ENCODE results near the gene C5orf47.

Gene C5orf47

GRCh38 chr5:173988554-173989431 lies at the start of gene C5orf47:
C5orf47 (plus strand) TSS chr5:173989170; CDS start chr5:173989264, 94 bp downstream.
- Mint-ChIP-seq H3K36me3 (ENCODE audit: low read depth) (no peaks in the 10 kb centered on the region), H3K27ac (no peak within 1 kb of the TSS), H3K9me3 (no peaks in the 10 kb centered on the region), H3K4me1 (ENCODE audit: low read depth) (no peaks in the 10 kb centered on the region), H3K4me3 (no peak within 1 kb of the TSS), H3K27me3 (ENCODE audit: low read depth) (no peaks in the 10 kb centered on the region)

GRCh38 chr5:173940269-173940668 lies 48.7 kb upstream of the C5orf47 start:
- Mint-ChIP-seq H3K9me3 (no peaks in the 10 kb centered on the region), H3K27me3 (ENCODE audit: low read depth) (no peaks in the 10 kb centered on the region), H3K27ac (no peak overlapping the region), H3K36me3 (ENCODE audit: low read depth) (peaks cover 2% of the 10 kb centered on the region), H3K4me3 (no peak overlapping the region), H3K4me1 (ENCODE audit: low read depth) (peaks cover 2% of the 10 kb centered on the region)

- H3K9me3 Mint-ChIP-seq, result no peaks in the 10 kb centered on the region
- H3K27me3 Mint-ChIP-seq (ENCODE audit: low read depth), result no peaks in the 10 kb centered on the region
- peaks cover 4% of the 10 kb centered on the region for H3K36me3 Mint-ChIP-seq (ENCODE audit: low read depth)
- H3K4me3 Mint-ChIP-seq, result no peak overlapping the region
- no peak overlapping the region for H3K27ac Mint-ChIP-seq
- H3K4me1 Mint-ChIP-seq (ENCODE audit: low read depth), result peaks cover 2% of the 10 kb centered on the region
These were observed 47.9 kb upstream of the C5orf47 start for GRCh38 chr5:173941102-173941501.

DNA sequence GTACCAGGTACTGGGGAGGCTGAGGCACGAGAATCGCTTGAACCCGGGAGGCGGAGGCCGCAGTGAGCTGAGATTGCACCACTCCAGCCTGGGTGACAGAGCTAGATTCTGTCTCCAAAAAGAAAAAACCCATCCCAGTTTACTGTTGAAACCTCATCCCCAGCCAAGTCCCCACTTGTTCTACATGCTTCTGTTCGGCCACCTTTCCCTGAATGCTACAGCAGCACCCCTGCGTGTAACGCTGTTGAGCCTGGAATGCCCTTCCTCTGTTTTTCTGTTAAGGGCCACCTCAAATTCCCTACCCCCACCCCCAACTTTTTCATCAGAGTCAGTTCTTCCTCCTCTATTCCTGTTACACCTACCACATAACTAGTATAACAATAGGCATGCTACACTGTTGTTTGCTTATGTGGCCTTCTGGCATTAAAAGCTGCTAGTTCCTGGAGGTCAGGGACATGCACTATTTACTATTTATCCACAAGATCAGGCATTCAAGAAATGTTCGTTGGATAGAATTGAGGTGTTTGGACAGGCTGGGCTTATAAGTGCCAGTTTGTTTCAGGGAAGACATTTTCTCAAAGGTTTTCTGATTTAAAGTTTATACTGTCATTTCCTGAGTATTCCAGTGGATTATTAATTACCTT lies 47.1 kb upstream of the C5orf47 start:
- Mint-ChIP-seq H3K4me3 (no peak overlapping the region), H3K9me3 (no peaks in the 10 kb centered on the region), H3K27ac (no peak overlapping the region), H3K36me3 (ENCODE audit: low read depth) (peaks cover 7% of the 10 kb centered on the region), H3K4me1 (ENCODE audit: low read depth) (peaks cover 2% of the 10 kb centered on the region), H3K27me3 (ENCODE audit: low read depth) (no peaks in the 10 kb centered on the region)

GRCh38 chr5:173944511-173944910 lies 44.5 kb upstream of the C5orf47 start:
- Mint-ChIP-seq H3K4me1 (ENCODE audit: low read depth) (peaks cover 2% of the 10 kb centered on the region), H3K27me3 (ENCODE audit: low read depth) (no peaks in the 10 kb centered on the region), H3K4me3 (no peak overlapping the region), H3K36me3 (ENCODE audit: low read depth) (peaks cover 22% of the 10 kb centered on the region), H3K9me3 (no peaks in the 10 kb centered on the region), H3K27ac (no peak overlapping the region)

DNA sequence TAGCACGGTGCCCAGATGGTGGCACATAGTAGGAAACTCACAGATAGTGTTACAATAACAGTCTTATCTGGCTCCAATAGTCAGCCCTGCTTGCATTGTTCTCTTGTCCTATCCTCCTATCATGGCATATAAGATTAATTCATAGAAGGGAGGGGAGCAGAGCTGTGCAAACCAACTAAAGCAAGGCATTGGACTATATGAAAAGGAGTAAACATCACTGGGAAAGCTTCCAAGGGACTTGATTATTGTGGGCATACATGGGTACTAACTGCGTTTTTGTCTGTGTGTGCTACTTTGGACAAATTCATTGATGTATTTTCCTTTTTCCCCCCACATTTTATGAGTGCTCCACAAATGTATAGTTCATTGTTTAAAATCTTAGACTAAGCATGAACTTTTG lies 43.8 kb upstream of the C5orf47 start:
- no peaks in the 10 kb centered on the region for H3K27me3 Mint-ChIP-seq (ENCODE audit: low read depth)
- no peak overlapping the region for H3K4me3 Mint-ChIP-seq
- H3K27ac Mint-ChIP-seq, result no peak overlapping the region
- H3K4me1 Mint-ChIP-seq (ENCODE audit: low read depth), result peaks cover 2% of the 10 kb centered on the region
- no peaks in the 10 kb centered on the region for H3K9me3 Mint-ChIP-seq
- peaks cover 26% of the 10 kb centered on the region for H3K36me3 Mint-ChIP-seq (ENCODE audit: low read depth)

DNA sequence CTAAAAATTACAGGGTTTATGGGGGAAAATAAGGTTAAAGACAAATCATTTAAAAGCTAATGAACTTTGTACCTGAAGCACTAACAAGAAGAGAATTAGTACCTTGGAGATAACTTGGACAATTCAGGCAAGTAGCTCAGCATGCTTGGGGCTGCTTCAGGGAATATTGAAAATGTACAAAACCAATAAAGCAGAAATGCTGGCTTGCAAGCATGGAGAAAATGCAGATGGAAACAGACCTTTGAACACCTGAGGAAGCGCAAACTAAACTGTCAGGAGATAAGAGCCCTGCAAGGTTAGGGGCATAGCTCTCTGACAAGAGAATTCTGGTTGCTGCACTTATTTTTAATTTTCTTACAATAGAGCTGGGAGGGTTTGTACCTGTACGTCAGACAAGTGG lies 42.6 kb upstream of the C5orf47 start:
- Mint-ChIP-seq H3K36me3 (ENCODE audit: low read depth) (peaks cover 24% of the 10 kb centered on the region), H3K27ac (no peak overlapping the region), H3K4me1 (ENCODE audit: low read depth) (peaks cover 2% of the 10 kb centered on the region), H3K4me3 (no peak overlapping the region), H3K27me3 (ENCODE audit: low read depth) (no peaks in the 10 kb centered on the region), H3K9me3 (no peaks in the 10 kb centered on the region)

GRCh38 chr5:173950829-173951228 lies 38.1 kb upstream of the C5orf47 start:
- Mint-ChIP-seq H3K27ac (no peak overlapping the region), H3K4me3 (no peak overlapping the region), H3K4me1 (ENCODE audit: low read depth) (no peaks in the 10 kb centered on the region), H3K27me3 (ENCODE audit: low read depth) (no peaks in the 10 kb centered on the region), H3K36me3 (ENCODE audit: low read depth) (peaks cover 45% of the 10 kb centered on the region), H3K9me3 (no peaks in the 10 kb centered on the region)

GRCh38 chr5:173953528-173954090 lies 35.4 kb upstream of the C5orf47 start:
- no peaks in the 10 kb centered on the region for H3K4me1 Mint-ChIP-seq (ENCODE audit: low read depth)

DNA sequence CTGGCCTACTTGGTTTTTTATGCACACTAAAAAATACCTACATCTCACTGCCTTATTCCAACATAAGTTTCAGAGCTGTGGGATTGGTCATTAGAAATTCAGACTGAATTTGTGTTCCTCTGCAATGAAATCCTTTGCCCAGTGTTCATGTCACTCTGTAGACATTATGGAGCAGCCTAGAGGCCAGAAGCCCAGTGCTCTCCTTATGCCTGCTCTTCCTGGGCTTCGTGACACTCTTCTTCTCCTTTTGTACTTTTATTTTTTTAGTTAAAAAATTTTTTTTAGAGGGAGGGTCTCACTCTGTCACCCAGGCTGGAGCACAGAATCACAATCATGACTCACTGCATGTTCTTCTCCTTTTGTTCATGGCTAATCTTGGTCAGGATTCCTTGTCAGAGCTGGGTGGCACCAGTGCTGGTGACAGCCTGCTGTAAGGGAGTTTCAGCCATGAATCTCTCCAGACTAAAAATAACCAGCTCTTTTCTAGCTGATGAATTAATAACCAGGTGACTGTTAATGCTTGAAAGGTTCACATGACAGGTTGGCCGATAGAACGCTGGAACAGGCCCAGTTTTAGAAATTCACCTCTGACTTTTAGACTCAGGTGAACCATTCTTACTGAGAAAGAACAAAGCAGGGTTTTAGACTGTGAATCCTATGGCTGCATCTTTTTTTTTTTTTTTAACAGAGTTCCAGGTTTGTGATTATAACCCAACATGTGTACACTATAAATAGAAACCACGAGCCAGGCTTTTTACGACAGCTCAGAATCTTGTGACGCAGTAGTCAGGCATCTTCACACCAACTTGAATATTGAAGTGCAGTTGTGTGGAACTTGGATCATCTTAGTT lies 34.1 kb upstream of the C5orf47 start:
- H3K36me3 Mint-ChIP-seq (ENCODE audit: low read depth), result peaks cover 28% of the 10 kb centered on the region

More at GRCh38 chr5:173953528-173954090, 35.4 kb upstream of the C5orf47 start:
- Mint-ChIP-seq H3K36me3 (ENCODE audit: low read depth) (peaks cover 34% of the 10 kb centered on the region), H3K27me3 (ENCODE audit: low read depth) (no peaks in the 10 kb centered on the region), H3K27ac (no peak overlapping the region), H3K4me3 (no peak overlapping the region), H3K9me3 (no peaks in the 10 kb centered on the region)

DNA sequence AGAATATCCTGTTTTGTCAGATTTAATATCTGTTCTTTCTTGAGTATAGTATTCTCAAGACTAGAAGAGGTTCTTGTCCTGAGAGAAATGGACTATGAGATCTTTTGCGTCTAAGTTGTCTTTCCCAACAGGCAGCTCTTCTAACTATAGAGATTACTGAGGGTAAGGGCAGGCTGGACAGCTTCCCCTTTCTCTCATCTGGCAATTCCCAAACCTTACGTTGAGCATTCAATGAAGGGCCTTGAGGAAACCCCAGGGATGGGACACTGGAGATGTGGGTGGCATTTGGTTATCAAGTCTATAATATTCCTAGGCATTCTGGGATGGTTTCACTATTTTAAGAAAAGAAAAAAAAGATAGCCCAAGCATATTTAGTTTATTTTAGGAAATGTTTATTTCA lies 28.0 kb upstream of the C5orf47 start:
- H3K27ac Mint-ChIP-seq, result no peak overlapping the region
- no peaks in the 10 kb centered on the region for H3K4me1 Mint-ChIP-seq (ENCODE audit: low read depth)

More for the DNA sequence above, 34.1 kb upstream of the C5orf47 start:
- H3K9me3 Mint-ChIP-seq, result no peaks in the 10 kb centered on the region
- no peaks in the 10 kb centered on the region for H3K27me3 Mint-ChIP-seq (ENCODE audit: low read depth)
- no peak overlapping the region for H3K27ac Mint-ChIP-seq
- no peaks in the 10 kb centered on the region for H3K4me1 Mint-ChIP-seq (ENCODE audit: low read depth)
- no peak overlapping the region for H3K4me3 Mint-ChIP-seq

DNA sequence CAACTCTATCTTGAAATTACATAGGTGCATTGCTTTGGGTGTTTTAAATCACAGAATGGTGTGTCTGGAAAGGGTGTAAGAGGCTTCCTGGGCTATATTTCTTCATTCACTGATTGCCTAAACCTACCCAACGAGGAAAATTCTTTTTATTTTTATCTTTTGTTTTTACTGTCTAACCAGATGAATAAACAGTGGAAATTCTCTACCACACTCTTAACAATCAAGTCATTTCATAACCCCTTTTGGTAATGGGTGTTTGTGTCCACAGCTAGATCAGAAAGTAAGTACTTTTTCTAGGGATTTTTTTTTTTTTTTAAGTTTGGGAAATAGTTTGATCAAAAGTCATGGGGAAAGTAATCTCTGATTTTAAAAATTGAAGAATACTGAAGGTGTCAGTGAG lies 27.6 kb upstream of the C5orf47 start:
- no peaks in the 10 kb centered on the region for H3K4me1 Mint-ChIP-seq (ENCODE audit: low read depth)
- no peak overlapping the region for H3K4me3 Mint-ChIP-seq
- H3K27me3 Mint-ChIP-seq (ENCODE audit: low read depth), result no peaks in the 10 kb centered on the region
- H3K36me3 Mint-ChIP-seq (ENCODE audit: low read depth), result peaks cover 3% of the 10 kb centered on the region
- no peaks in the 10 kb centered on the region for H3K9me3 Mint-ChIP-seq
- H3K27ac Mint-ChIP-seq, result no peak overlapping the region

More for the DNA sequence above, 28.0 kb upstream of the C5orf47 start:
- H3K27me3 Mint-ChIP-seq (ENCODE audit: low read depth), result no peaks in the 10 kb centered on the region
- H3K4me3 Mint-ChIP-seq, result no peak overlapping the region
- no peaks in the 10 kb centered on the region for H3K9me3 Mint-ChIP-seq
- H3K36me3 Mint-ChIP-seq (ENCODE audit: low read depth), result peaks cover 5% of the 10 kb centered on the region

DNA sequence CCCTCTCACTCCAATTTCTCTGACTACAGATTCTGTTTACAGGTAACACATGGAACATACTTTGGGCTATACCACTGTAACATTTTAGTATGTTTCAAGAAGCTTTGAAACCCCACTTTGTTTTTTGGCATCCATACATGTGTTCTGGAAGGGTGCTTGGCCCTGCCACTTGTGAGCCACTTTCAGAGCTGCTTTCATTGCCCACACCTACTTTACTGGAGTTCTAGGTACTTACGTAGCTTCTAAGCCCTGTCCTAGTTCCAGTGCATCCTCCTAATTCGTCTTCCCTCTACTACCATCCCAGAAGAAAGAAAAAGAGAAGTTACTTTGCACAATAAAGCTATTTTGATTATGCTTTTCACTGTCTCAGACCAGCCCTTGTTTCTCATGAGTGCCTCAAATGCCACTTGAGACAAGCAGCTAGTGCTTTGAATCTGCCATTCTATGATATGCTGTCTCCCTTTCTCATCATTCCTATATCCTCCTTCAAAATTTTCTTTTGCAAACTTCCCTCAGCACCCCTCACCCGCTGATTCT lies 26.5 kb upstream of the C5orf47 start:
- Mint-ChIP-seq H3K4me1 (ENCODE audit: low read depth) (no peaks in the 10 kb centered on the region), H3K27me3 (ENCODE audit: low read depth) (no peaks in the 10 kb centered on the region), H3K36me3 (ENCODE audit: low read depth) (peaks cover 3% of the 10 kb centered on the region), H3K9me3 (no peaks in the 10 kb centered on the region), H3K4me3 (no peak overlapping the region), H3K27ac (no peak overlapping the region)

Data from T-helper 1 cell treated with Interleukin-12 subunit alpha and Interleukin-12 subunit beta and Interleukin-4 antibody, amounts not matched to agents 30 μg/mL and 1 μg/mL, for 36 hours (primary cell).